ENCODE results near the gene C10orf88. TPM values are rescaled to one million over a fixed set of nuclear protein-coding genes. Genes with fewer than 3 reads are reported as not detected.

C10orf88 gene
- total and polyA plus RNA-seq, 12 donors, result 3.8 to 14.3 (median 7.3) TPM

DNA sequence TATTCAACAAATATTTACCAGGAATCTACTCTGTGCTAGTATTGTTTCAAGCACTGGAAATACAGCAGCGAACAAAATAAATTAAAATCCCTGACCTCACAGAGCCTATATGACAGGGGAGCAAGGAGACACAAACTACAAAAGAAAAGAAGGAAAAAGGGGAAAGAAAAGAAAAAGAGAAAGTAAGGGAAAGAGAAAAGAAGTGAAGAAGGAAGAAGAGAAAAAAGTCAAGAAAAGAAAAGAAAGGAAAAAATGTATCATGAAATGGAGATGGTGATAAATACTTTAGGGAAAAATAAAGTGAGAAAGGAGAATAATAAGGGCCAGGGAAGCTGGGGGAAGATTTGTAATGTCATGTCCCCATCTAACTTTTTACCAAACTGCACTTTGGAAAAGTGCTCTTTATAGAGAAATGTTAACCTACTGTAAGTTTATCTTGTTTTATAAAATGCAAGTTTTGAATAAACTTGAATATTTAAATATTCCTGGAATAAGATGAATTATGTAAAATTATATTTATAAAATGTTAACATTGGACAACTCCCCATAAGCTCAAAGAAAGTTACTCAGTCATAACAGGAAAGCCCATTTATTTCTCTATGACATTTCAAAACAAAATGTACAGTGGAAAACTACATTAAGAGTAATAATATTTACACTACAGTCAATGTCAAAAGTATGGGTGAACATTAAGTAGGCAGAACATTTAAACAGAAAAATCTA is 14.7 kb downstream of the C10orf88 start:
- 91 to 100% (median 97%) methylated on average over 1 of the region's 1 CpG for WGBS, 4 donors
- H3K36me3 ChIP-seq (replicated peaks in 1 of 2), result peaks cover 0 to 13% of the 10 kb centered on the region in 2 donors
- no peak overlapping the region for H3K27ac ChIP-seq
- H3K4me3 ChIP-seq, result no peak overlapping the region
- intact Hi-C loops (cut with DNase I), result no loop called here
- H3K4me1 ChIP-seq (replicated peaks in 1 of 2), result peaks cover 0 to 6% of the 10 kb centered on the region in 2 donors
- H3K9me3 ChIP-seq (replicated peaks in 1 of 3), result no peaks in the 10 kb centered on the region
- no peak for DNase-seq
- H3K27me3 ChIP-seq, result no peaks in the 10 kb centered on the region
- TF ChIP-seq POLR2A (IDR thresholded peaks at IDR 0.05), result no peak
- TF ChIP-seq, protein P1, sequence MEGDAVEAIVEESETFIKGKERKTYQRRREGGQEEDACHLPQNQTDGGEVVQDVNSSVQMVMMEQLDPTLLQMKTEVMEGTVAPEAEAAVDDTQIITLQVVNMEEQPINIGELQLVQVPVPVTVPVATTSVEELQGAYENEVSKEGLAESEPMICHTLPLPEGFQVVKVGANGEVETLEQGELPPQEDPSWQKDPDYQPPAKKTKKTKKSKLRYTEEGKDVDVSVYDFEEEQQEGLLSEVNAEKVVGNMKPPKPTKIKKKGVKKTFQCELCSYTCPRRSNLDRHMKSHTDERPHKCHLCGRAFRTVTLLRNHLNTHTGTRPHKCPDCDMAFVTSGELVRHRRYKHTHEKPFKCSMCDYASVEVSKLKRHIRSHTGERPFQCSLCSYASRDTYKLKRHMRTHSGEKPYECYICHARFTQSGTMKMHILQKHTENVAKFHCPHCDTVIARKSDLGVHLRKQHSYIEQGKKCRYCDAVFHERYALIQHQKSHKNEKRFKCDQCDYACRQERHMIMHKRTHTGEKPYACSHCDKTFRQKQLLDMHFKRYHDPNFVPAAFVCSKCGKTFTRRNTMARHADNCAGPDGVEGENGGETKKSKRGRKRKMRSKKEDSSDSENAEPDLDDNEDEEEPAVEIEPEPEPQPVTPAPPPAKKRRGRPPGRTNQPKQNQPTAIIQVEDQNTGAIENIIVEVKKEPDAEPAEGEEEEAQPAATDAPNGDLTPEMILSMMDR (IDR thresholded peaks at IDR 0.05), result no peak

DNA sequence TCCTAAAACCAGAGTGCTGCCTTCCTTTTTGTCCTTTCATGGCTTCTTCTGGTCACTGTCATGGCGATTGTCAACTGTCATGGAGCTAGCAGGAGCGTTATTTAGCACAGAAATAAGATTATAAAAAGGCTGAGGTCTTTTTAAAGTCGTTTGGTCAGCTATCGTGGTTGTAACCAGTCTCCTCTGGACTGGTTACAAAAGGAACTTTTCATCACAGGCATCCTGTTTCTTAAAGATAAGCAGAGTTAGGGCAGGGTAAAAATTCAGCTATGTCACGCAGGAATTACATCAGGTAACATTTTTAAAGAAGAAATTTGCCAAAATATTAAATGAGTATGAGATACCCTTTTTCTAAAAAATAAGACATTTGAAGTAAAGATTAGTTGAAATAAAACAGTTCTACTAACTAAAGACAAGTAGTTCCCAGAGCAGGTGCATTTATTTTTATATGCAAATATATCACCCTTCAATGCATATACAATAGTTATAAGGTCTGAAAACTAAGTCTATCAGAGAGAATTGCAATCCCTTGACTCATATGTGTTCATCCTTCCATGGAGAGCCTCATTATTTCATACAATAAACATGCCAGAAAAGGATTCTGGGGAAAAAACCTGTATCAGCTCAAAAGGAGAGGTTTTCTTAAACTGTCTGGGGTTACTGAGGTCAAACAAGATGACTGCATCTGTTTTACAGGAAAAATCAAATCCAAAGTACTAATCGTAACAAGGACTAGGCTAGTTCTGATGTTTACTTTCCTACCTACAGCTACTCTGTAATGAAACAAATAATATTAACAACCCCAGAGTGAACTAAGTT is 22.7 kb downstream of the C10orf88 start:
- 73 to 86% (median 80%) methylated on average over 6 of the region's 6 CpGs for WGBS, 4 donors
- DNase-seq, result no peak
- Histone ChIP-seq H3K36me3 (replicated peaks in 1 of 2) (no peaks in the 10 kb centered on the region), H3K9me3 (replicated peaks in 1 of 3) (no peaks in the 10 kb centered on the region), H3K27ac (no peak overlapping the region), H3K4me3 (no peak overlapping the region), H3K4me1 (replicated peaks in 1 of 2) (no peaks in the 10 kb centered on the region), H3K27me3 (no peaks in the 10 kb centered on the region)
- intact Hi-C loops (cut with DNase I), result no loop called here
- TF ChIP-seq, protein P1 (IDR thresholded peaks at IDR 0.05), result no peak
- no peak for TF ChIP-seq POLR2A (IDR thresholded peaks at IDR 0.05)

DNA sequence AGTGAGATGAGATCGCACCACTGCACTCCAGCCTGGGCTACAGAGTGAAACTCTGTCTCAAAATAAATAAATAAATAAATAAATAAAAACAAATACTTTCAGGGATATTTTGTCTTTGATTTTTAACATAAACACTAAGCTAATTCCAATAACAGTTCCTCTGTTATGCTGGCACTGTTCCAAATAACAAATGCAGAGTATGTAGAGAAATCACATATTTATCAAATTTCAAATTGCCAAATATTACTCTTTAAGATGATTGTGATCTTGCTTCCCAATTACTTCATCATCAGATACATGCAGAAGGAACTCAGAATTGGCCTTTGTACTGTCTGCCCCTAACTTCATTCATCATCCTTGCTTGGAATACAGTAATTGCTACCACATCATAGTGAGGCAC is 23.9 kb downstream of the C10orf88 start:
- TF ChIP-seq, protein P1 (IDR thresholded peaks at IDR 0.05), result no peak
- no peak for TF ChIP-seq POLR2A (IDR thresholded peaks at IDR 0.05)
- DNase-seq, result no peak
- H3K36me3 ChIP-seq (replicated peaks in 1 of 2), result no peaks in the 10 kb centered on the region
- no peaks in the 10 kb centered on the region for H3K4me1 ChIP-seq (replicated peaks in 1 of 2)
- H3K27me3 ChIP-seq, result no peaks in the 10 kb centered on the region
- no peaks in the 10 kb centered on the region for H3K9me3 ChIP-seq (replicated peaks in 1 of 3)
- WGBS, 4 donors, result 96 to 100% (median 98%) methylated on average over 1 of the region's 1 CpG
- intact Hi-C loops (cut with DNase I), result no loop called here
- no peak overlapping the region for H3K4me3 ChIP-seq
- no peak overlapping the region for H3K27ac ChIP-seq

DNA sequence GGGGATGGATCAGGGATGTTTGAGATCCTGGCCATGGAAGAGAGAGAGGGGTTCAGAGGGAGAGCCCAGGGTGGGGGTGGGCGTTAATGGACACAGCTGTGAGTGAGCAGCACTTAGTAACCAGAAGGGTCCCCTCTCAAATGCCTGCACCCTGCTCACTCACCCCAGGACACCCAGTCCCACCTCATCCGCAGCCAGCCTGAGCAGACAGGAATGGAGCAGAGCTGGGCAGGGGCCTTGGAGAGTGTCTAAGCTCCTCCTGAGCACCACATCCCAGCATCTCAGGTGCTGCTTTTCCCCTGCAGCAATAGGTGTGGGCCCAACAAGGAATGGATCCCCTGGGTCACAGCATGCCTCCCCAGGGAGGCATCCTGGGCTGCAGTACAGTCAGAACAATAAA is 38.3 kb downstream of the C10orf88 start:
- Histone ChIP-seq H3K36me3 (replicated peaks in 1 of 2) (no peaks in the 10 kb centered on the region), H3K4me1 (replicated peaks in 1 of 2) (no peaks in the 10 kb centered on the region), H3K4me3 (no peak overlapping the region), H3K9me3 (replicated peaks in 1 of 3) (no peaks in the 10 kb centered on the region), H3K27ac (no peak overlapping the region), H3K27me3 (no peaks in the 10 kb centered on the region)
- 83 to 100% (median 95%) methylated on average over 1 to 2 of the region's 2 CpGs for WGBS, 4 donors
- TF ChIP-seq, protein P1 (IDR thresholded peaks at IDR 0.05), result no peak
- no peak for TF ChIP-seq POLR2A (IDR thresholded peaks at IDR 0.05)
- intact Hi-C loops (cut with DNase I), result no loop called here
- no peak for DNase-seq

Measured in adrenal gland (tissue), 12 donors.